H1 (cell line): ENCODE data around the gene AKT1. TPM values are rescaled to one million over a fixed set of nuclear protein-coding genes. Genes with fewer than 3 reads are reported as not detected.

Experiments
- CTCF ChIA-PET: fragments of 300-600 bp; sonication (Branson Sonifier 250); formaldehyde crosslinking; loops from one replicate; lab custom pipeline; 2021; ENCODE audit not compliant: partially characterized antibody; lab: Charles Lee
- POLR2A ChIA-PET: fragments of 300-600 bp; sonication (Branson Sonifier 250); formaldehyde crosslinking; loops from one replicate; lab custom pipeline; 2021; ENCODE audit warnings: inconsistent platforms; ENCODE audit not compliant: partially characterized antibody; lab: Charles Lee
- DNase-seq, 2 experiments: peaks; one replicate each; pipeline versions ENCODE4 v3.0.0 to v3.0.0-alpha.2; 2010 to 2022; ENCODE audit warnings: low spot score in 2 of 2, low read depth in 1 of 2, mixed read lengths in 1 of 2
- FAIRE-seq: peaks from 2 replicates; lab custom pipeline; 2011; peaks lifted over from hg19 to GRCh38; lab: Jason Lieb, UNC
- H2AFZ ChIP-seq: 2 replicates; pipeline ENCODE4 v1.8.1; 2012; ENCODE audit warnings: low read length, inconsistent platforms
- H2AK5ac ChIP-seq: 2 replicates; pipeline ENCODE4 v1.6.1; 2013; ENCODE audit warnings: low read depth, low read length
- H2BK120ac ChIP-seq: replicated peaks from 2 replicates; pipeline ENCODE3; 2013; ENCODE audit warnings: low read depth, low read length, inconsistent platforms
- H2BK12ac ChIP-seq: 2 replicates; pipeline ENCODE4 v1.6.1; 2013; ENCODE audit warnings: low read depth, low read length
- H2BK15ac ChIP-seq: 2 replicates; pipeline ENCODE4 v1.6.1; 2013; ENCODE audit warnings: low read length
- H2BK20ac ChIP-seq: 2 replicates; pipeline ENCODE4 v1.6.1; 2013; ENCODE audit warnings: low read length
- H2BK5ac ChIP-seq: 2 replicates; pipeline ENCODE4 v1.6.1; 2013; ENCODE audit warnings: low read depth, low read length
- H3K14ac ChIP-seq: 2 replicates; pipeline ENCODE4 v1.6.1; 2013; ENCODE audit warnings: inconsistent platforms; ENCODE audit not compliant: insufficient read length
- H3K18ac ChIP-seq: 2 replicates; pipeline ENCODE4 v1.6.1; 2013; ENCODE audit warnings: low read length; ENCODE audit errors: extremely low read depth
- H3K23ac ChIP-seq: 2 replicates; pipeline ENCODE4 v1.6.1; 2013; ENCODE audit warnings: inconsistent platforms; ENCODE audit not compliant: insufficient read length
- H3K23me2 ChIP-seq: 2 replicates; pipeline ENCODE4 v1.6.1; 2013; ENCODE audit warnings: low read depth, low read length
- H3K27ac ChIP-seq: 2 replicates; pipeline ENCODE4 v1.6.1; 2011; ENCODE audit warnings: low read depth, low read length, inconsistent platforms
- H3K27me3 ChIP-seq, 4 experiments: replicated peaks in 1 of 4; 1 replicate in 1 of 4; 2 replicates in 3 of 4; pipeline versions ENCODE4 v1.6.1 to v1.8.1; 2011 to 2013; ENCODE audit warnings: low read length in 3 of 4, mild to moderate bottlenecking in 3 of 4, inconsistent platforms in 2 of 4, mixed read lengths in 2 of 4, moderate library complexity in 1 of 4; ENCODE audit not compliant: control insufficient read depth in 3 of 4, insufficient read depth in 3 of 4; ENCODE audit errors: extremely low read depth in 1 of 4
- H3K36me3 ChIP-seq, 4 experiments: 2 replicates each; pipeline versions ENCODE4 v1.6.1 to v1.8.1; 2011 to 2013; ENCODE audit warnings: mild to moderate bottlenecking in 4 of 4, low read length in 3 of 4, moderate library complexity in 2 of 4, control low read depth in 1 of 4, inconsistent platforms in 1 of 4; ENCODE audit not compliant: insufficient read depth in 4 of 4, control insufficient read depth in 2 of 4
- H3K4ac ChIP-seq: replicated peaks from 2 replicates; pipeline ENCODE3; 2013; ENCODE audit warnings: low read length, low read depth, mixed read lengths, inconsistent platforms; ENCODE audit not compliant: insufficient read length
- H3K4me1 ChIP-seq, 4 experiments: replicated peaks in 1 of 4; 1 replicate in 1 of 4; 2 replicates in 3 of 4; pipeline versions ENCODE4 v1.6.1 to v1.8.1; 2011 to 2013; ENCODE audit warnings: low read length in 3 of 4, inconsistent platforms in 2 of 4, mixed read lengths in 1 of 4; ENCODE audit not compliant: insufficient read depth in 4 of 4, control insufficient read depth in 3 of 4
- H3K4me2 ChIP-seq, 2 experiments: 2 replicates each; pipeline versions ENCODE4 v1.6.1 to v1.8.1; 2011 to 2013; ENCODE audit warnings: low read depth in 2 of 2, low read length in 2 of 2, control low read depth in 1 of 2, inconsistent platforms in 1 of 2, mild to moderate bottlenecking in 1 of 2; ENCODE audit not compliant: insufficient read depth in 1 of 2
- H3K4me3 ChIP-seq, 4 experiments: fragments of 200-600, 300-600 bp in 1 of 4; sonication (generic), shearing (Covaris generic), sonication (Bioruptor Twin) in 1 of 4; 2 replicates each; pipeline versions ENCODE4 v1.5.1 to v1.8.1; 2011 to 2016; ENCODE audit warnings: low read length in 4 of 4, low read depth in 3 of 4, control low read depth in 2 of 4, inconsistent platforms in 2 of 4, mild to moderate bottlenecking in 2 of 4, mixed read lengths in 1 of 4, moderate library complexity in 1 of 4; ENCODE audit not compliant: insufficient read depth in 2 of 4; ENCODE audit errors: extremely low read depth in 1 of 4
- H3K56ac ChIP-seq: replicated peaks from 2 replicates; pipeline ENCODE3; 2013; ENCODE audit warnings: low read depth, mild to moderate bottlenecking, mixed read lengths, low read length, inconsistent platforms; ENCODE audit not compliant: insufficient read length
- H3K79me1 ChIP-seq: 2 replicates; pipeline ENCODE4 v1.6.1; 2013; ENCODE audit warnings: low read depth, low read length, control low read depth
- H3K79me2 ChIP-seq, 2 experiments: 2 replicates each; pipeline versions ENCODE4 v1.6.1 to v1.8.1; 2012 to 2013; ENCODE audit warnings: low read length in 2 of 2, mild to moderate bottlenecking in 2 of 2, inconsistent platforms in 1 of 2; ENCODE audit not compliant: insufficient read depth in 2 of 2, control insufficient read depth in 1 of 2
- H3K9ac ChIP-seq, 4 experiments: replicated peaks in 1 of 4; 1 replicate in 1 of 4; 2 replicates in 3 of 4; pipeline versions ENCODE4 v1.6.1 to v1.8.1; 2011 to 2013; ENCODE audit warnings: low read depth in 3 of 4, low read length in 3 of 4, control low read depth in 2 of 4, mild to moderate bottlenecking in 2 of 4, moderate library complexity in 2 of 4, inconsistent platforms in 1 of 4; ENCODE audit errors: extremely low read depth in 1 of 4
- H3K9me3 ChIP-seq, 2 experiments: 2 replicates each; pipeline versions ENCODE4 v1.6.1 to v1.8.1; 2012 to 2013; ENCODE audit warnings: mild to moderate bottlenecking in 2 of 2, moderate library complexity in 2 of 2, control low read depth in 1 of 2, inconsistent platforms in 1 of 2, low read depth in 1 of 2, low read length in 1 of 2, mixed read lengths in 1 of 2; ENCODE audit not compliant: insufficient read depth in 2 of 2
- H4K20me1 ChIP-seq, 2 experiments: replicated peaks in 1 of 2; 2 replicates each; pipeline versions ENCODE3 to v1.8.1; 2011 to 2013; ENCODE audit warnings: inconsistent platforms in 2 of 2, low read length in 2 of 2, mild to moderate bottlenecking in 1 of 2; ENCODE audit not compliant: insufficient read depth in 2 of 2, control insufficient read depth in 1 of 2
- H4K5ac ChIP-seq: 2 replicates; pipeline ENCODE4 v1.6.1; 2013; ENCODE audit warnings: low read length, low read depth, mixed read lengths, inconsistent platforms; ENCODE audit not compliant: insufficient read length
- H4K8ac ChIP-seq: 2 replicates; pipeline ENCODE4 v1.8.0; 2013; ENCODE audit warnings: mild to moderate bottlenecking, moderate library complexity, low read length, inconsistent platforms; ENCODE audit not compliant: insufficient read depth; ENCODE audit errors: extremely low read depth
- H4K91ac ChIP-seq: replicated peaks from 2 replicates; pipeline ENCODE3; 2013; ENCODE audit warnings: low read length, mixed read lengths, inconsistent platforms; ENCODE audit not compliant: insufficient read length
- CHD1 ChIP-seq: IDR thresholded peaks from 2 replicates; pipeline ENCODE4 v1.6.1; 2012; ENCODE audit warnings: low read depth, low read length, improper control_type of control experiment
- RAD21 ChIP-seq, 2 experiments: IDR thresholded peaks in 1 of 2; conservative IDR thresholded peaks in 1 of 2; 2 replicates each; pipeline ENCODE4 v1.6.1; 2011; ENCODE audit warnings: low read depth in 2 of 2, low read length in 2 of 2, improper control_type of control experiment in 1 of 2, inconsistent platforms in 1 of 2, mild to moderate bottlenecking in 1 of 2, moderate library complexity in 1 of 2
- SP4 ChIP-seq: IDR thresholded peaks from 2 replicates; pipeline ENCODE4 v1.6.1; 2012; ENCODE audit warnings: low read length, inconsistent platforms
- WGBS, 2 experiments: shearing (Covaris generic) in 1 of 2; methylation state at CpG; one replicate each; pipeline versions ENCODE4 v1.1.6 to v1.1.7; 2013 to 2015; ENCODE audit warnings: low lambda C conversion rate in 2 of 2, mixed read lengths in 2 of 2, inconsistent platforms in 1 of 2, low coverage in 1 of 2, missing lambda C conversion rate in 1 of 2; ENCODE audit not compliant: insufficient replicate concordance in 2 of 2, insufficient coverage in 1 of 2, insufficient read length in 1 of 2; ENCODE audit errors: extremely low coverage in 1 of 2, missing lambda C conversion rate in 1 of 2; 5-methylcytosine and 5-hydroxymethylcytosine counted together
- polyA plus RNA-seq, 7 experiments: library from polyadenylated mRNA; depleted of rRNA in 3 of 7; stranded (reverse) in 5 of 7; unstranded in 2 of 7; fragments of >200 nt in 5 of 7; fragments of 200-250 nt in 2 of 7; gene quantifications; 1 replicate in 5 of 7; 2 replicates in 1 of 7; 4 replicates in 1 of 7; pipeline versions ENCODE4 v1.2.1 to v1.2.3, GENCODE V29; 2011 to 2013; ENCODE audit warnings: missing spikeins in 2 of 7, mixed read lengths in 2 of 7
- total RNA-seq: library from RNA; stranded (reverse); fragmentation: NEBNext Ultra II Directional; extraction: Animal tissue kit (Norgen Biotek cat#: 25700); gene quantifications from 2 replicates; pipeline ENCODE4 v1.2.1, GENCODE V29; 2021

AKT1 gene
- total and polyA plus RNA-seq, 2 of the 8 experiments (the other 6 are each of a cell fraction or from before 2014, with no cell fraction given) = 68.1 to 71.5 TPM

- ChIA-PET CTCF (interaction anchor here (0.6 to 1.5 kb wide), 8 partner anchors 10 to 32 kb away, joined by 3 to 4 read pairs (median 3); no protein-coding TSS in a partner anchor), POLR2A (no interaction called here)
- TF ChIP-seq SP4 (no peak), CHD1 (no peak), RAD21 (IDR thresholded peaks at IDR 0.05 in 1 of 2, conservative IDR thresholded peaks at IDR 0.05 in 1 of 2; ENCODE audit: low read depth in 2 of 2, low read length in 2 of 2) (no peak)
These were observed 56.5 kb downstream of the AKT1 start for GRCh38 chr14:104739026-104739425.

More at GRCh38 chr14:104739026-104739425, 56.5 kb downstream of the AKT1 start:
- H4K8ac ChIP-seq = no peak overlapping the region
- no peak overlapping the region for H3K4me2 ChIP-seq
- no peak overlapping the region for H3K4me3 ChIP-seq
- H2BK5ac ChIP-seq = no peak overlapping the region
- no peak overlapping the region for H3K56ac ChIP-seq
- no peak overlapping the region for H4K91ac ChIP-seq
- peaks cover 0 to 5% of the 10 kb centered on the region in 2 experiments for H4K20me1 ChIP-seq
- no peak overlapping the region for H3K4ac ChIP-seq
- no peak overlapping the region for H2AK5ac ChIP-seq
- no peak overlapping the region for H4K5ac ChIP-seq
- peaks cover 0 to 4% (median 0%) of the 10 kb centered on the region in 4 experiments; a peak in 1 of 8 replicates for H3K36me3 ChIP-seq
- H3K23ac ChIP-seq = no peak overlapping the region
- peaks cover 0 to 2% (median under 1%) of the 10 kb centered on the region in 4 experiments; a peak in 2 of 7 replicates for H3K27me3 ChIP-seq
- no peak overlapping the region for H3K18ac ChIP-seq
- no peaks in the 10 kb centered on the region; a peak in 1 of 7 replicates for H3K4me1 ChIP-seq
- 87% methylated on average over 13 of the region's 17 CpGs; no CpG with 5 or more reads in 1 of the 2 experiments for WGBS, 2 experiments
- no peaks in the 10 kb centered on the region for H3K9me3 ChIP-seq
- no peak overlapping the region for H2AFZ ChIP-seq
- H3K9ac ChIP-seq = no peak overlapping the region
- FAIRE-seq (no peak), DNase-seq (no peak)
- H2BK12ac ChIP-seq = no peak overlapping the region
- H3K14ac ChIP-seq = no peak overlapping the region
- H3K79me2 ChIP-seq = no peaks in the 10 kb centered on the region
- no peak overlapping the region for H2BK20ac ChIP-seq
- no peak overlapping the region for H2BK15ac ChIP-seq
- no peaks in the 10 kb centered on the region for H3K23me2 ChIP-seq
- H2BK120ac ChIP-seq = no peak overlapping the region
- no peaks in the 10 kb centered on the region for H3K79me1 ChIP-seq
- H3K27ac ChIP-seq = no peak overlapping the region
